K562 treated with DMSO at 1 percent for 4 hours (cell line): ENCODE measurements around the gene FAHD2A. TPM values are rescaled to one million over a fixed set of nuclear protein-coding genes. Genes with fewer than 3 reads are reported as not detected.

Experiments used
- total RNA-seq: library from RNA; unstranded; fragments of 300-600 nt; gene quantifications from 2 replicates; pipeline ENCODE4 v1.2.3, GENCODE V29; 2022; ENCODE audit not compliant: insufficient read depth

FAHD2A gene, protein sequence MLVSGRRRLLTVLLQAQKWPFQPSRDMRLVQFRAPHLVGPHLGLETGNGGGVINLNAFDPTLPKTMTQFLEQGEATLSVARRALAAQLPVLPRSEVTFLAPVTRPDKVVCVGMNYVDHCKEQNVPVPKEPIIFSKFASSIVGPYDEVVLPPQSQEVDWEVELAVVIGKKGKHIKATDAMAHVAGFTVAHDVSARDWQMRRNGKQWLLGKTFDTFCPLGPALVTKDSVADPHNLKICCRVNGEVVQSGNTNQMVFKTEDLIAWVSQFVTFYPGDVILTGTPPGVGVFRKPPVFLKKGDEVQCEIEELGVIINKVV
- 27.0 and 27.1 TPM in 2 replicates for total RNA-seq

DNA sequence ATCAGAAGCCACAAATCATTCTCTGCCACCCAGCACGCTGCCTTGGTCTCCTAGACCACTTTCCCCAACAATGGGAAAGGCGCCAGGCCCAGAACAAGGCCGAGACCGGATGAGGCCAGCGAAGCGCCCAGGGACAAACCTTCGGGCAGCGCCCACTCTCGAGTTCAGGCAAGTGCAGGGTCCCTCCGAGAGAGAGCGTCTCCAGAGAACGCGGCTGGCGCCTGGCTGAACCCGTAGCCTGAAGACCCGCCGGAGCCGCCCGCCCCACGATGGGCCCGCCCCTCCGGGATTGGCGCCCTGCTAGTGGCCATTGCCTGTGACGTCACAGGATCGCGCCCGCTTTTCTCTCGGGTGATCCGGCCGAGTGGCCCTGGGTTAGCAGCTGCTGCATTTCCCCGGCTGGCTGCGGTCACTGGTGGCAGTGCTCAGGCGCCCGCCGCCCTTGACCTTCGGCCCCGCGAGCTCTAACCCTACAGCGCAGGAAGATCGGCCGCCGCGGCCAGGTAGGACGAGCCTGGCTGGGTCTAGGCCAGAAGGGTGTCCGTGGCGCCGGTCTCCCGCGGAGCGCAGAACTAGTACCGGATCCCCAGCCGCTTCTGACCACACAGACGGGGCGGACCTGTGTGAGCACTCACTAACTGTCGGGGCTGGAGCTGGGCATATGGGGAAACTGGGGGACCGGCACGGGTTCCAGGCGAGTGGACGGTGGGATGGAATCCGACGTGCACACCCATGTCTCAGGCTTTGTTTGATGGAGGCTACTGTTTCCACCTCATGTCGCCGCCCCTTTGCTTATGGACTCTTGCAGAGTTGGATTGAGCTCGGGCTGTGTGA, at the start of gene FAHD2A:
FAHD2A (plus strand) TSS at position 339 of the 834 bp plus-strand sequence. CDS start 2,851 bp downstream, outside the sequence.

Other genes starting within 250 kb of the FAHD2A start
- gene ZNF514, start 242.9 kb upstream of the FAHD2A start, total RNA-seq = 2.1 and 6.2 TPM in 2 replicates
- 1.4 and 2.5 TPM in 2 replicates for gene ZNF2, start 236.9 kb upstream of the FAHD2A start, total RNA-seq
- not detected in 2 replicates for gene ZNF892, start 195.2 kb upstream of the FAHD2A start, total RNA-seq
- not detected in 2 replicates for gene PROM2, start 128.3 kb upstream of the FAHD2A start, total RNA-seq
- gene KCNIP3, start 105.4 kb upstream of the FAHD2A start, total RNA-seq = not detected in 2 replicates
- gene TRIM43B, start 82.0 kb downstream of the FAHD2A start, total RNA-seq = not detected in 2 replicates
- gene TRIM43, start 189.3 kb downstream of the FAHD2A start, total RNA-seq = not detected in 2 replicates